DND-41 (cell line): ENCODE results near the gene LOXL3.
"Not testable (repeated sequence)": the region's sequence is repeated elsewhere in the genome, so short reads cannot be mapped to it uniquely, and the experiment has no call there.

Experiments used
- ATAC-seq: fragments of 200-7000 bp; cut with Tn5 transposase; 3 replicates; pipeline ENCODE4 v1.9.1; 2021; ENCODE audit warnings: low read depth; ENCODE audit not compliant: insufficient read depth
- DNase-seq: peaks from one replicate; pipeline ENCODE4 v3.0.0-alpha.2; 2020
- H2AFZ ChIP-seq: 2 replicates; pipeline ENCODE4 v1.6.0; 2012; ENCODE audit warnings: low read depth, low read length
- H3K27ac ChIP-seq: 2 replicates; pipeline ENCODE4 v1.5.1; 2012; ENCODE audit warnings: low read length, inconsistent platforms
- H3K27me3 ChIP-seq: fragments of 200-600 bp; sonication (generic); 2 replicates; pipeline ENCODE4 v1.6.0; 2012; ENCODE audit warnings: low read length, mild to moderate bottlenecking, inconsistent platforms; ENCODE audit not compliant: insufficient read depth, poor library complexity
- H3K36me3 ChIP-seq: 2 replicates; pipeline ENCODE4 v1.5.1; 2012; ENCODE audit warnings: low read length, inconsistent platforms; ENCODE audit not compliant: insufficient read depth
- H3K4me1 ChIP-seq: 2 replicates; pipeline ENCODE4 v1.5.1; 2012; ENCODE audit warnings: mild to moderate bottlenecking, low read length; ENCODE audit not compliant: insufficient read depth
- H3K4me2 ChIP-seq: 2 replicates; pipeline ENCODE4 v1.6.0; 2012; ENCODE audit warnings: mild to moderate bottlenecking, moderate library complexity, low read length, inconsistent platforms; ENCODE audit not compliant: insufficient read depth
- H3K4me3 ChIP-seq, 2 experiments: fragments of 200-600 bp in 1 of 2; shearing (Covaris generic) in 1 of 2; 2 replicates each; pipeline ENCODE4 v1.5.1; 2012 to 2016; ENCODE audit warnings: inconsistent platforms in 2 of 2, low read length in 2 of 2, mild to moderate bottlenecking in 2 of 2, low read depth in 1 of 2, moderate library complexity in 1 of 2
- H3K79me2 ChIP-seq: 2 replicates; pipeline ENCODE4 v1.6.0; 2012; ENCODE audit warnings: low read length, inconsistent platforms; ENCODE audit not compliant: insufficient read depth
- H3K9ac ChIP-seq: 2 replicates; pipeline ENCODE4 v1.6.0; 2012; ENCODE audit warnings: low read depth, mild to moderate bottlenecking, inconsistent platforms, low read length, moderate library complexity
- H3K9me3 ChIP-seq: 2 replicates; pipeline ENCODE4 v1.5.1; 2012; ENCODE audit warnings: low read length, moderate library complexity, mild to moderate bottlenecking, inconsistent platforms; ENCODE audit not compliant: insufficient read depth, severe bottlenecking
- H4K20me1 ChIP-seq: 2 replicates; pipeline ENCODE4 v1.6.0; 2012; ENCODE audit warnings: low read length; ENCODE audit not compliant: insufficient read depth
- EZH2 ChIP-seq: IDR thresholded peaks from 3 replicates; pipeline ENCODE4 v1.6.1; 2012; ENCODE audit warnings: borderline replicate concordance, low read depth, mild to moderate bottlenecking, moderate library complexity, low read length, inconsistent platforms; ENCODE audit not compliant: severe bottlenecking
- TF ChIP-seq, protein P1 (sequence below): IDR thresholded peaks from 2 replicates; pipeline ENCODE4 v1.5.1; 2012; ENCODE audit warnings: borderline replicate concordance, low read length, moderate library complexity, mild to moderate bottlenecking; ENCODE audit not compliant: poor library complexity, severe bottlenecking; ENCODE audit errors: extremely low read depth

LOXL3 gene

DNA sequence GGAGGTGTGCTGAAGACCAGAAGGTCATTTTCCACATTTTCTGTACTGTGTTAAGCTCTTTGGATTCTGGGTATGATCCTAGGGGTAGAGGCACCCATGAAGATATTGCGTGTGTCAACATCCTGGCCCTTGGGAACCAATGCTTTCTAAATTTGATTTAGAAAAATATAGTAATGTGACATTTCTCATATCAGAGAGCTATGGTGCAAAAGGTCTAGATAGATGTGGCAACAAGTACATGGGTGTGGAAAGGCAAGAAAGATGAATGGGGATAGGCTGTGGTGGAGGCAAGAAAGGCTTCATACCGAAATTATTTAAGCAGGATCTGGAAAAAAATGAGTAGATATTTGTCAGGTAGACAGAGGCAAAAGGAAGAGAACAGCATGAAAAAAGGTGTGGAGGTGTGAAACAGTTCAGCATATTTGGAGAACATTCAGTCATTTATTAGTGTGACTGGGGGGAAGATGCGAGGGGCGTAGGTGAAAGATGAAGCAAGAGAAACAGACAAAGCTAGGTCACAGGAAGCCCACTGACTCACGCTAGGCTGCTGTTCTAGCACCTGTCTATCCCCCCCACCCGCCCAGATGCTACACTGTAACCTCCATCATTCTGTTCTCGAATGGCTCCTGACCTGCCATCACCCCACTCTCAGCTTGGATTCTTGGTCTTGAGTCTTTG lies 12.5 kb upstream of the LOXL3 start:
- H3K9ac ChIP-seq, result no peak overlapping the region
- H2AFZ ChIP-seq, result no peak overlapping the region
- H3K79me2 ChIP-seq, result no peaks in the 10 kb centered on the region
- H3K4me3 ChIP-seq, result no peak overlapping the region
- no peaks in the 10 kb centered on the region for H3K4me1 ChIP-seq
- DNase-seq (no peak), ATAC-seq (no peak)
- H3K27me3 ChIP-seq, result peaks cover 21% of the 10 kb centered on the region
- TF ChIP-seq EZH2, result no peak
- TF ChIP-seq, protein P1, sequence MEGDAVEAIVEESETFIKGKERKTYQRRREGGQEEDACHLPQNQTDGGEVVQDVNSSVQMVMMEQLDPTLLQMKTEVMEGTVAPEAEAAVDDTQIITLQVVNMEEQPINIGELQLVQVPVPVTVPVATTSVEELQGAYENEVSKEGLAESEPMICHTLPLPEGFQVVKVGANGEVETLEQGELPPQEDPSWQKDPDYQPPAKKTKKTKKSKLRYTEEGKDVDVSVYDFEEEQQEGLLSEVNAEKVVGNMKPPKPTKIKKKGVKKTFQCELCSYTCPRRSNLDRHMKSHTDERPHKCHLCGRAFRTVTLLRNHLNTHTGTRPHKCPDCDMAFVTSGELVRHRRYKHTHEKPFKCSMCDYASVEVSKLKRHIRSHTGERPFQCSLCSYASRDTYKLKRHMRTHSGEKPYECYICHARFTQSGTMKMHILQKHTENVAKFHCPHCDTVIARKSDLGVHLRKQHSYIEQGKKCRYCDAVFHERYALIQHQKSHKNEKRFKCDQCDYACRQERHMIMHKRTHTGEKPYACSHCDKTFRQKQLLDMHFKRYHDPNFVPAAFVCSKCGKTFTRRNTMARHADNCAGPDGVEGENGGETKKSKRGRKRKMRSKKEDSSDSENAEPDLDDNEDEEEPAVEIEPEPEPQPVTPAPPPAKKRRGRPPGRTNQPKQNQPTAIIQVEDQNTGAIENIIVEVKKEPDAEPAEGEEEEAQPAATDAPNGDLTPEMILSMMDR, result no peak
- H3K27ac ChIP-seq, result no peak overlapping the region
- H4K20me1 ChIP-seq, result no peaks in the 10 kb centered on the region
- no peak overlapping the region for H3K4me2 ChIP-seq
- H3K9me3 ChIP-seq, result no peaks in the 10 kb centered on the region
- no peaks in the 10 kb centered on the region for H3K36me3 ChIP-seq

DNA sequence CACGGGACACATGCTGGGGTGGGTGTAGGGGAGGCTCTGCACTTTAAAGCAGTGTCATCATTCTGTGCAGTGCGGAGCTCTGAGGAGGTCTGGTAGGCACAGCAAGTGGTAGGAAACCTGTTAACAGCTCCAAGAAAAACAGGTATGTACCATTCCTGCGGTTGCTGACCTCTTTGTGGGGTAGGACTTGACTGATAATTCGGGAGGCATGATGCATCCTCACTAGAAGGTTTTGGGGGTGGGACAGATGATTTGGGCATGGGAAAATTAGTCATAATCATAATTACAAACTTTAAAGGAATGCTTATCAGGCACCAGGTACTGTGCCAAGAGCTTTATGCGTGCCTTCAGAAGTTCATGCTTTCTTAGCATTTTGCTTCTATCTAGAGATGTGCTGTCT lies 10.5 kb upstream of the LOXL3 start:
- no peak for DNase-seq
- Histone ChIP-seq H3K4me1 (no peaks in the 10 kb centered on the region), H3K27me3 (peaks cover 22% of the 10 kb centered on the region), H3K4me3 (no peak overlapping the region), H3K36me3 (no peaks in the 10 kb centered on the region), H3K27ac (no peak overlapping the region), H4K20me1 (no peaks in the 10 kb centered on the region), H3K4me2 (no peak overlapping the region), H3K79me2 (no peaks in the 10 kb centered on the region), H2AFZ (no peak overlapping the region), H3K9me3 (no peaks in the 10 kb centered on the region), H3K9ac (no peak overlapping the region)
- ATAC-seq, result no peak
- TF ChIP-seq, protein P1, result no peak
- TF ChIP-seq EZH2, result no peak

DNA sequence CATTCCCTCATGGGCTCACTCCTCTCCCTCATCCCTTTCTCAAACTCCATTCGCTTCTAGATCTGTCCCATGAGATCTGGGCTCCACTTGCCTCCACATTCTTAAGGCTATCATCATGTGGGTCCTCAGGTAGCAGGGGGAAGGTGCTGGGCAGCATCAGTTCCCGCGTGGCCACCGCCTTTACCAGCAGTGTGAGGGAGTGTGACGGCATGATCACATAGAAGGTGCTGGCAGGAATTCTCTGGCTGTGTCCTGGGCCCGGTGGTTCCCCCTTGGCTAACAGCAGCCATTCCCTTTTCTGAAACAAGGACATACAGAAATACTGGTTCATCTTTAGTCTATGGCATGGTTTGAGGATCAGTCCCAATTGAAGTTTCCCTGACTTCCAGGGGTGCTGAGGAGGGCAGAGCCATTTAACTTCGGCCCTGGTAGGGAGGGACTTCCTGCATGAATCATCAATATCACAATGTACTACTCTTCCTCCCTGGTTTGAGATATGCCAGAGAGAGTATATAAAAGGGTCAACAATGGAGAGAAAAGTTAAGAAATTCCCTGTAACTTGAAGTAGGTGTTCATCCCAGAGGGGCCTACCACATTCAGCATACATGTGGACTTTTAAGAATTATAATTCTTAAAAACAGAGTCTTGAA lies 8.5 kb upstream of the LOXL3 start:
- ATAC-seq (no peak), DNase-seq (no peak)
- Histone ChIP-seq H3K9me3 (no peaks in the 10 kb centered on the region), H3K79me2 (no peaks in the 10 kb centered on the region), H3K9ac (no peak overlapping the region), H3K4me3 (no peak overlapping the region), H3K27ac (no peak overlapping the region), H3K36me3 (no peaks in the 10 kb centered on the region), H2AFZ (no peak overlapping the region), H4K20me1 (no peaks in the 10 kb centered on the region), H3K4me1 (no peaks in the 10 kb centered on the region), H3K4me2 (no peak overlapping the region), H3K27me3 (peaks cover 18% of the 10 kb centered on the region)
- TF ChIP-seq, protein P1, result no peak
- TF ChIP-seq EZH2, result no peak

DNA sequence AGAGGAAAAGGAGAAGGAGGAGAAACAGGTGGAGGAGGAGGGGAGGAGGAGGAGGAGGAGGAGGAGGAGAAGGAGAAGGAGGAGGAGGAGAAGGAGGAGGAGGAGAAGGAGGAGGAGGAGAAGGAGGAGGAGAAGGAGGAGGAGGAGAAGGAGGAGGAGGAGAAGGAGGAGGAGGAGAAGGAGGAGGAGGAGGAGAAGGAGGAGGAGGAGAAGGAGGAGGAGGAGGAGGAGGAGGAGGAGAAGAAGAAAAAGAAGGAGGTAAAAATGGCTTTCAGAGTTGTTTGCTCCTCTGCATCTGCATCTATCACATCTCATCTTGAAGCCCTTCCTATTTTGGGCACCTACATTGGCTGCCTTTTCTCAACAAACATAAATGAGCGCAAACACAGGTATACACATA lies 7.3 kb upstream of the LOXL3 start:
- not testable (repeated sequence) for DNase-seq

More for the DNA sequence above, 7.3 kb upstream of the LOXL3 start:
- not testable (repeated sequence) for H2AFZ ChIP-seq, H3K27ac ChIP-seq, H3K4me2 ChIP-seq, ATAC-seq, H3K9ac ChIP-seq, H4K20me1 ChIP-seq, H3K9me3 ChIP-seq, H3K27me3 ChIP-seq, H3K4me1 ChIP-seq, H3K79me2 ChIP-seq, H3K4me3 ChIP-seq
- H3K36me3 ChIP-seq, result peaks cover 11% of the 10 kb centered on the region
